Mesothelial cell of epicardium (in vitro differentiated cells): ENCODE measurements around the gene CERKL. TPM values are rescaled to one million over a fixed set of nuclear protein-coding genes. Genes with fewer than 3 reads are reported as not detected.
"Not testable (repeated sequence)": the region's sequence is repeated elsewhere in the genome, so short reads cannot be mapped to it uniquely, and the experiment has no call there.

Experiments
- DNase-seq, 2 experiments: peaks; one replicate each; pipeline ENCODE4 v3.0.0; 2021; ENCODE audit warnings: low spot score in 2 of 2; ENCODE audit not compliant: unreplicated experiment in 2 of 2
- H3K27ac Mint-ChIP-seq: 2 replicates; pipeline ENCODE4 v1.8.0; 2021; ENCODE audit warnings: mixed read lengths
- H3K27me3 Mint-ChIP-seq: 2 replicates; pipeline ENCODE4 v1.8.0; 2021; ENCODE audit warnings: low read depth, mixed read lengths
- H3K36me3 Mint-ChIP-seq: 2 replicates; pipeline ENCODE4 v1.8.0; 2021; ENCODE audit warnings: mixed read lengths
- H3K4me1 Mint-ChIP-seq: 2 replicates; pipeline ENCODE4 v1.8.0; 2021; ENCODE audit warnings: mixed read lengths
- H3K4me3 Mint-ChIP-seq: 2 replicates; pipeline ENCODE4 v1.8.0; 2021; ENCODE audit warnings: mild to moderate bottlenecking, moderate library complexity, mixed read lengths
- H3K9me3 Mint-ChIP-seq: 2 replicates; pipeline ENCODE4 v1.8.0; 2021; ENCODE audit warnings: mixed read lengths
- CTCF ChIP-seq: fragments of 200-600 bp; sonication (generic); IDR thresholded peaks from one replicate; pipeline ENCODE4 v1.5.0; 2021; ENCODE audit warnings: antibody characterized with exemption; ENCODE audit not compliant: unreplicated experiment
- total RNA-seq: library from RNA; stranded (reverse); gene quantifications from 3 replicates; pipeline ENCODE4 v1.2.1, GENCODE V29; 2021

CERKL gene, protein sequence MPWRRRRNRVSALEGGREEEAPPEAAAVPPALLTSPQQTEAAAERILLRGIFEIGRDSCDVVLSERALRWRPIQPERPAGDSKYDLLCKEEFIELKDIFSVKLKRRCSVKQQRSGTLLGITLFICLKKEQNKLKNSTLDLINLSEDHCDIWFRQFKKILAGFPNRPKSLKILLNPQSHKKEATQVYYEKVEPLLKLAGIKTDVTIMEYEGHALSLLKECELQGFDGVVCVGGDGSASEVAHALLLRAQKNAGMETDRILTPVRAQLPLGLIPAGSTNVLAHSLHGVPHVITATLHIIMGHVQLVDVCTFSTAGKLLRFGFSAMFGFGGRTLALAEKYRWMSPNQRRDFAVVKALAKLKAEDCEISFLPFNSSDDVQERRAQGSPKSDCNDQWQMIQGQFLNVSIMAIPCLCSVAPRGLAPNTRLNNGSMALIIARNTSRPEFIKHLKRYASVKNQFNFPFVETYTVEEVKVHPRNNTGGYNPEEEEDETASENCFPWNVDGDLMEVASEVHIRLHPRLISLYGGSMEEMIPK
- not detected in 3 replicates for total RNA-seq

- H3K9me3 Mint-ChIP-seq, result no peaks in the 10 kb centered on the region
- peak within 1 kb of the TSS; percentile 66 for H3K4me3 Mint-ChIP-seq
- H3K36me3 Mint-ChIP-seq, result no peaks in the 10 kb centered on the region
- no peak for TF ChIP-seq CTCF
- DNase-seq, result peak in 1 of 2 experiments; percentile 40
- peaks cover 9% of the 10 kb centered on the region for H3K4me1 Mint-ChIP-seq
- H3K27ac Mint-ChIP-seq, result no peak within 1 kb of the TSS
- H3K27me3 Mint-ChIP-seq, result peaks cover 87% of the 10 kb centered on the region
Observed at GRCh38 chr2:181656450-181657291, at the start of gene CERKL. TSS of gene CERKL (minus strand) at chr2:181657105. CDS start at chr2:181657006, 99 bp downstream.

- DNase-seq, H3K4me3 Mint-ChIP-seq, H3K36me3 Mint-ChIP-seq, H3K4me1 Mint-ChIP-seq, H3K27ac Mint-ChIP-seq: not testable (repeated sequence)
- Mint-ChIP-seq H3K9me3 (peaks cover 17% of the 10 kb centered on the region), H3K27me3 (peaks cover 39% of the 10 kb centered on the region)
Observed at GRCh38 chr2:181702519-181702918, 45.6 kb upstream of the CERKL start.

GRCh38 chr2:181698223-181698622 is 41.3 kb upstream of the CERKL start:
- H3K27ac Mint-ChIP-seq, result no peak overlapping the region
- H3K4me3 Mint-ChIP-seq, result no peak overlapping the region
- no peak for TF ChIP-seq CTCF
- no peaks in the 10 kb centered on the region for H3K4me1 Mint-ChIP-seq
- no peak for DNase-seq
- H3K9me3 Mint-ChIP-seq, result peaks cover 8% of the 10 kb centered on the region
- H3K27me3 Mint-ChIP-seq, result peaks cover 60% of the 10 kb centered on the region
- H3K36me3 Mint-ChIP-seq, result no peaks in the 10 kb centered on the region

GRCh38 chr2:181697571-181697970 is 40.7 kb upstream of the CERKL start:
- Mint-ChIP-seq H3K36me3 (no peaks in the 10 kb centered on the region), H3K27me3 (peaks cover 65% of the 10 kb centered on the region), H3K4me1 (no peaks in the 10 kb centered on the region)

GRCh38 chr2:181697126-181697525 is 40.2 kb upstream of the CERKL start:
- no peak overlapping the region for H3K4me3 Mint-ChIP-seq
- peaks cover 67% of the 10 kb centered on the region for H3K27me3 Mint-ChIP-seq
- TF ChIP-seq CTCF, result no peak
- H3K9me3 Mint-ChIP-seq, result no peaks in the 10 kb centered on the region
- H3K4me1 Mint-ChIP-seq, result no peaks in the 10 kb centered on the region
- no peak for DNase-seq
- H3K27ac Mint-ChIP-seq, result no peak overlapping the region
- no peaks in the 10 kb centered on the region for H3K36me3 Mint-ChIP-seq

More at GRCh38 chr2:181697571-181697970, 40.7 kb upstream of the CERKL start:
- no peak for TF ChIP-seq CTCF
- Mint-ChIP-seq H3K27ac (no peak overlapping the region), H3K9me3 (peaks cover 2% of the 10 kb centered on the region), H3K4me3 (no peak overlapping the region)
- no peak for DNase-seq
